RWPE1 (cell line): ENCODE results near the gene UNCX.

Source experiments
- CTCF ChIA-PET: fragments of 350-600 bp; sonication (Branson Sonifier 250); formaldehyde crosslinking; extraction: SDS; loops from one replicate; lab custom pipeline; 2021; lab: Yijun Ruan, JAX
- POLR2A ChIA-PET: fragments of 400-600 bp; formaldehyde crosslinking; extraction: SDS; loops from one replicate; lab custom pipeline; 2020; ENCODE audit warnings: antibody characterized with exemption; ENCODE audit not compliant: low non-redundant PET; lab: Yijun Ruan, JAX
- DNase-seq: peaks from one replicate; pipeline ENCODE4 v3.0.0; 2012; ENCODE audit warnings: low spot score
- H3K27ac ChIP-seq: fragments of 450-650 bp; 2 replicates; pipeline ENCODE4 v1.5.1; 2017
- TF ChIP-seq, protein P1 (sequence below): fragments of 450-650 bp; conservative IDR thresholded peaks from 2 replicates; pipeline ENCODE4 v1.5.1; 2017; ENCODE audit warnings: low read depth, mild to moderate bottlenecking

UNCX gene

DNA sequence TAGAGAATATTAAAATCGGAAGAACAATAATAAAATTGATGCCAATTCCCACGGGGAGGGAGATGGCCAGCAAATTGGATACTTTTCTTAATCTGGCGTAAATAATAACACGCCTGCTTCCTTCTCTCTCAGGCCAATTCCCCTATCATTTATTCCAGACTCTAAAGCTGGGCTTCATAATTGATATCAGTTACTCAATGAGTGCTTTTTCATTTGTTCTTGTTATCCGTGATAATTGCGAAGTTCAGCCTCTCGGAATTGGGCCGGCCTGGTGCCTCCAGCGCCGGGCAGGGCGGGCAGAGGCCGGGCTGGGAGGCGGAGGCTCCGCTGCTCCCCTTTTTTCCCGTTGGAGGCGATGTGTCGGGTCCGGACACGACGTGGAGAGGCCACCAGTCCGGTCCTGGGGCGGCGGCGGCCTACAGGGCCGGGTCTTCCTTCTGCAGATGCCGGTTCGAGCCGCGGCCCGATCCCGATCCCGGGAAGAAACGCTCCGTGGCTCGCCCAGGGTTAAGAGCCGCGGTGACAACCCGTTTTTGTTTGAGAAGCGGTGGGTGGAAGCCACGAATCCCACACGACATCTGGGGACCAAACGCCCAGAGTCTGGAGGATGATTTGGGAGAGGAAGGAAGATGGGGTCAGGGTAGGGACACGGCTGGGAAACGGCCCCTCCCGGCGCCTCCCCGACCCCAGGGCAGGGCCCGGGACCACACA lies 13.6 kb downstream of the UNCX start:
- TF ChIP-seq, protein P1, sequence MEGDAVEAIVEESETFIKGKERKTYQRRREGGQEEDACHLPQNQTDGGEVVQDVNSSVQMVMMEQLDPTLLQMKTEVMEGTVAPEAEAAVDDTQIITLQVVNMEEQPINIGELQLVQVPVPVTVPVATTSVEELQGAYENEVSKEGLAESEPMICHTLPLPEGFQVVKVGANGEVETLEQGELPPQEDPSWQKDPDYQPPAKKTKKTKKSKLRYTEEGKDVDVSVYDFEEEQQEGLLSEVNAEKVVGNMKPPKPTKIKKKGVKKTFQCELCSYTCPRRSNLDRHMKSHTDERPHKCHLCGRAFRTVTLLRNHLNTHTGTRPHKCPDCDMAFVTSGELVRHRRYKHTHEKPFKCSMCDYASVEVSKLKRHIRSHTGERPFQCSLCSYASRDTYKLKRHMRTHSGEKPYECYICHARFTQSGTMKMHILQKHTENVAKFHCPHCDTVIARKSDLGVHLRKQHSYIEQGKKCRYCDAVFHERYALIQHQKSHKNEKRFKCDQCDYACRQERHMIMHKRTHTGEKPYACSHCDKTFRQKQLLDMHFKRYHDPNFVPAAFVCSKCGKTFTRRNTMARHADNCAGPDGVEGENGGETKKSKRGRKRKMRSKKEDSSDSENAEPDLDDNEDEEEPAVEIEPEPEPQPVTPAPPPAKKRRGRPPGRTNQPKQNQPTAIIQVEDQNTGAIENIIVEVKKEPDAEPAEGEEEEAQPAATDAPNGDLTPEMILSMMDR = no peak
- ChIA-PET POLR2A (no interaction called here), CTCF (interaction anchor here (0.7 to 0.9 kb wide), 2 partner anchors 21 to 31 kb away, joined by 5 read pairs; no protein-coding TSS in a partner anchor)
- no peak overlapping the region for H3K27ac ChIP-seq
- DNase-seq = no peak

DNA sequence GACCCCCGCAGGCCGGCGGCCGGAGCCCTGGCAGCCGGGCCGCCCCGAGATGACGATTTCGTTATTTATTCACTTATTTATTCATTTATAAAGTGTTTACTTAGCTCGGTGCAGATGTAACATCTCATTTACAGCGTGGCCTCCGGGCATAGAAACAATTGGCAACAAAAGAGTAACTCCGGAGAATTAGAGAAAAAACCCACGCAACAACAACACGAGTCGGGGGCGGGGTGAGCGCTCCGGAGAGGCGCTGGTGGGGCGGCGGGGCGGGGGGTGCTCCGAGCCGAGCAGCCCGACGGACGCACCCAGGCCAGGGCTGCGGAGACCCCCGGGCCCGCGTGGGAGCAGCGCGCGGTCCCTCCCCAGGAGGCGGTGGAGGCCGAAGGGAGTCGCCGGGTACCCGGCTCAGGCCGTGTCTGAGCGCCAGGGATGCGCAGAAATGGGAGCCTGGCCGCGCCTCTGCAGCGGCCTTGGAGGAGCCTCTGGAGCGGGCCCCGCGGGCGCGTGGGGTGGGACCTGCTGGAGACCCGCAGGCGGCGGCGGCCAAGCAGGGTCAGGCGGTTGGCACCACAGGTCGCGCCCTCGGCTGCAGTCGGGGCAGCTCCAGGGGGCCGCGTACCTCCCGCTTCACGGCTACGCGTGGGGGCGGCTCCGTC lies 14.3 kb downstream of the UNCX start:
- H3K27ac ChIP-seq = no peak overlapping the region
- ChIA-PET CTCF (interaction anchor here (0.7 kb wide), 1 partner anchor 32 kb away, joined by 5 read pairs; no protein-coding TSS in a partner anchor), POLR2A (no interaction called here)
- TF ChIP-seq, protein P1 = no peak
- DNase-seq = no peak

DNA sequence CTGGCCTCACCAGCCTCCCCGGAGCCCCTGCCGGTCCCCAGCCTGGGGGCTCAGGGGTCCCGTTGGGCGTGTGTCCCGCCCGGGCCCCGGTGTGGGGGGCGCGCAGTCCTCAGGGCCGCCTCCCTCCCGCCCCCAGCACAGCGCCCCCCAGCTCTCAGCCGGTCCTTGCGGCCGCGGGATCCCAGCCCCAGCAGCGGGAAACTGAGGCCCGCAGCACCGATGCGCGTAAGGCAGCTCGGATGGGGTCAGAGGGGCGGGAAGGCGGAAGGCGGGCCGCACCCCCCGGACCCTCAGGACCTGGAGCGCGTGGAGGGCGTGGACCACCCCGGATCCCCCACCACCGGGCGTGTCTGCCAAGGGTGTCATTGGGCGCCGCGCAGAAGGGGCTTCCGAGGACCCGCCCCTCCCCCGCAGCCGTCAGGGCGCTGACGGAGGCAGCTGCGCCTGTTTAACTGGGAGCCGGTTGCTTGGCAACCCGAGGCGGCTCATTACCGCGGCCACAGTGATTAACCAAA lies 14.9 kb downstream of the UNCX start:
- TF ChIP-seq, protein P1 = no peak
- no peak overlapping the region for H3K27ac ChIP-seq
- POLR2A ChIA-PET = interaction anchor here (0.6 kb wide), 1 partner anchor 56 kb away, joined by 3 read pairs; no protein-coding TSS in a partner anchor
- CTCF ChIA-PET = interaction anchor here (0.6 to 1.1 kb wide), 2 partner anchors 16 to 227 kb away, joined by 3 to 6 read pairs; no protein-coding TSS in a partner anchor
- DNase-seq = no peak

DNA sequence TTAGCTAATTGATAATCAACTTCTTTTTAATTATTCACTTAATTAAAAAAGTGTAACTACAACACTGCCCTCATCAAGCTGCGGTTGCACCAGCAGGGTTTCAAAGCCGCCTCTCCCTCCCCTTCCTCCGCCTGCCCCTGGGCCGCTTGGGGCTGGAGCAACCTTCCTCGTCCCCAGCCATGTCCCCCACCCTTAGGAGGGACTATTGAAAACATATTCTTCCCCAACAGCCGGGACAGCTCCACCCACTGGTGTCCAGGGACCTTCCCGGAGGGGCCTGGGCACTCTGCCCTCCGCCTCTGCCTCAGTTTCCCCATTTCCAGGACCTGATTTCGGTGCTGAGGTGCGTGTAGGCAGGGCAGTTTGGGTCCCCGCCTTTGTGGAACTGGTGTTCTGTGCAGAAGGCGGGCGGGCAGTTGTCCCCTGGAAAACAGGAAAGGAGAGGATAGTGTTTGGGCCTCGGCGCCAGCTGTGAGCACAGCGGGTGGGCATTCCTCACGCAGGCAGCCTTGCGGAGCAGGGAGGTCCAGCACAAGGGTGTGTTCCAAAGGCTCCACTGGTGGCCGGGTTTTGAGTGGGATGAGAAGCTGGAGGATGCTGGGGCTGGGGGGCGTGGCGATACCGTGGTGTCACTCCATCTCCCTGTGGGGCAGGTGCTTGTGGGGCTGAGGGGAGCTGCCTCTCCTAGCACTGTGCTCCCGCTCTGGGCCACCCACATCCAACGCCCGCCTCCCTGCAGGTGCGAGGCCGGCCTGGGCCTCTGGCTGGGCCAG lies 15.7 kb downstream of the UNCX start:
- TF ChIP-seq, protein P1 = no peak
- ChIA-PET CTCF (interaction anchor here (0.6 to 1.1 kb wide), 2 partner anchors 16 to 226 kb away, joined by 3 to 6 read pairs; no protein-coding TSS in a partner anchor), POLR2A (interaction anchor here (0.6 kb wide), 1 partner anchor 55 kb away, joined by 3 read pairs; no protein-coding TSS in a partner anchor)
- DNase-seq = no peak
- no peak overlapping the region for H3K27ac ChIP-seq

DNA sequence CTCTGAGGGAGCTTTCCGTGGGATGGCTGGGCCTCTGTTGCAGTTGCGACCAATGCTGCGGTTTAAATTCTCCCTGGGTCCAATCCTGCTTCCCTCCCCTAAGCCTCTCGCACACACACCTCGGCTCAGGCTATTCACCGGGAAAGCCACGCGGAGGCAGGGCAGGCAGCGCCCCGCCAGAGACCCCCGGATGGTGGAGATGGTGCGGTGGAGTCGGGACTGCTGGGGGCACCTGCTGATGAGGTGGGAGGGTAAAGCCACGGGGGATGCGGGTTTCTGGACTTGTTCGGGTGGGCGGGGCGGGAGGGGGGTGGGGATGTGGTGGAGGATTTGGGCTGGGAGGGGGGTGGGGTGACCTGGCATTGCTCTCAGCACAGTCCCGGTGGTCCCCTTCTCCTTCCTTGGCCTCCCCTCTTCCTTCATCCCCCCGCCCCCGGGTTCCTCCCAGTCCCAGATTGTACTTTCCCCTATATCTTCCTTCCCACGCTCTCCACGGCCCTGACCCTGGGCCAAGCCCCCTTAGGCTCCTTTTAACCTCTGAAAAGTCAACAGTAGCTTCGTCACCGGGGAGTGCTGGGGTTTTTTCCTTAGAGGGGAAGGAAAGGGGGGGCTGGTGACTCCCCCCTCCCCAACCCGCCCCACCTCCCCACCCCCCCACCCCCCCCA lies 16.4 kb downstream of the UNCX start:
- DNase-seq = no peak
- H3K27ac ChIP-seq = no peak overlapping the region
- TF ChIP-seq, protein P1 = no peak
- CTCF ChIA-PET = interaction anchor here (1.1 kb wide), 1 partner anchor 226 kb away, joined by 6 read pairs; no protein-coding TSS in a partner anchor
- POLR2A ChIA-PET = no interaction called here
